GM19463 (cell line): ENCODE results near the gene SPAG9.

Source experiments
- ATAC-seq: cut with Tn5 transposase; IDR thresholded peaks from one replicate; pipeline ENCODE4 v1.9.1; 2021; ENCODE audit warnings: mild to moderate bottlenecking, moderate library complexity; ENCODE audit not compliant: unreplicated experiment

Gene SPAG9, protein sequence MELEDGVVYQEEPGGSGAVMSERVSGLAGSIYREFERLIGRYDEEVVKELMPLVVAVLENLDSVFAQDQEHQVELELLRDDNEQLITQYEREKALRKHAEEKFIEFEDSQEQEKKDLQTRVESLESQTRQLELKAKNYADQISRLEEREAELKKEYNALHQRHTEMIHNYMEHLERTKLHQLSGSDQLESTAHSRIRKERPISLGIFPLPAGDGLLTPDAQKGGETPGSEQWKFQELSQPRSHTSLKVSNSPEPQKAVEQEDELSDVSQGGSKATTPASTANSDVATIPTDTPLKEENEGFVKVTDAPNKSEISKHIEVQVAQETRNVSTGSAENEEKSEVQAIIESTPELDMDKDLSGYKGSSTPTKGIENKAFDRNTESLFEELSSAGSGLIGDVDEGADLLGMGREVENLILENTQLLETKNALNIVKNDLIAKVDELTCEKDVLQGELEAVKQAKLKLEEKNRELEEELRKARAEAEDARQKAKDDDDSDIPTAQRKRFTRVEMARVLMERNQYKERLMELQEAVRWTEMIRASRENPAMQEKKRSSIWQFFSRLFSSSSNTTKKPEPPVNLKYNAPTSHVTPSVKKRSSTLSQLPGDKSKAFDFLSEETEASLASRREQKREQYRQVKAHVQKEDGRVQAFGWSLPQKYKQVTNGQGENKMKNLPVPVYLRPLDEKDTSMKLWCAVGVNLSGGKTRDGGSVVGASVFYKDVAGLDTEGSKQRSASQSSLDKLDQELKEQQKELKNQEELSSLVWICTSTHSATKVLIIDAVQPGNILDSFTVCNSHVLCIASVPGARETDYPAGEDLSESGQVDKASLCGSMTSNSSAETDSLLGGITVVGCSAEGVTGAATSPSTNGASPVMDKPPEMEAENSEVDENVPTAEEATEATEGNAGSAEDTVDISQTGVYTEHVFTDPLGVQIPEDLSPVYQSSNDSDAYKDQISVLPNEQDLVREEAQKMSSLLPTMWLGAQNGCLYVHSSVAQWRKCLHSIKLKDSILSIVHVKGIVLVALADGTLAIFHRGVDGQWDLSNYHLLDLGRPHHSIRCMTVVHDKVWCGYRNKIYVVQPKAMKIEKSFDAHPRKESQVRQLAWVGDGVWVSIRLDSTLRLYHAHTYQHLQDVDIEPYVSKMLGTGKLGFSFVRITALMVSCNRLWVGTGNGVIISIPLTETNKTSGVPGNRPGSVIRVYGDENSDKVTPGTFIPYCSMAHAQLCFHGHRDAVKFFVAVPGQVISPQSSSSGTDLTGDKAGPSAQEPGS (N-terminal part only)

DNA sequence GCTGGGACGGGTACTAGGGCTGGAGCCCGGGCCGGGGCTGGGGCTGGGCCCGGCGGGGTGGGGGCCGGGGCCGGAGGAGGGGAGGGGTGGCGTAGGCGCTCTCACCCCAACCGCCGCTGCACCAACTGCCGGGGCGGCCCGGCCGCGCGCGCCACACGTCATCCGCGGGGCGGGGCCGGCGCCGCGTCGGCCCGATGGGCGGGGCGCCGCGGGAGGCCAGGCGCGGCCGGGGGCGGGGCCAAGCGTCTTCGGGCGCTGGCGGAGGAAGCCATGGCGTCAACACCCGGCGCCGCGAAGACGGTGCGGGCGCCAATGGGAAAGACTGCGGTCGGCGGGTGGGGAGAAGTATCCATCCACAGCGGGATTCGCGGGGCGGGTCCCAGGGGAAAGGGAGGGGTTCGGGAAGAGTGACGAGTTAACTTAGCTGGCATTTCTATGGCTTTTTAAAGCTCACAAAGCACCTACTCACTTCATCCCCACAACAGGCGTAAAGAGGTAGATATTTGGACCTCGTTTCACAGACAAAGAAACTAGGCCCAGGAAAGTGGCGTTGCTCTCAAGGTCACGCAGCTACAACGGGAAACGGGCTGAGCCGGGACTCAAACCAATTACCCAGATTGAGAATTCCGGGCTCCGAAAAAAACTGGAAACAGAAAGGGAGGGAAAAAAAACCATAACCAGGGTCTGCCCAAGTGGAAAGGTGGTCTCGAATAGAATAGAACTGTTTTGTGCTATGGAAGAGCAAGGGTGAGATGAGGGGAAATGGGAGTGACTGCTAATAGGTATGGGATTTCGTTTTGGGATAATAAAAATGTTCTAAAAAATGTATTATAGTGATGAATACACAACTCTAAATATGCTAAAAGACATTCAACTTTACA, at the start of gene SPAG9:
Gene SPAG9 (minus strand): TSS at position 130 of the 881 bp plus-strand sequence. CDS start 212 bp downstream, outside the sequence.
- peak; percentile 71 for ATAC-seq

DNA sequence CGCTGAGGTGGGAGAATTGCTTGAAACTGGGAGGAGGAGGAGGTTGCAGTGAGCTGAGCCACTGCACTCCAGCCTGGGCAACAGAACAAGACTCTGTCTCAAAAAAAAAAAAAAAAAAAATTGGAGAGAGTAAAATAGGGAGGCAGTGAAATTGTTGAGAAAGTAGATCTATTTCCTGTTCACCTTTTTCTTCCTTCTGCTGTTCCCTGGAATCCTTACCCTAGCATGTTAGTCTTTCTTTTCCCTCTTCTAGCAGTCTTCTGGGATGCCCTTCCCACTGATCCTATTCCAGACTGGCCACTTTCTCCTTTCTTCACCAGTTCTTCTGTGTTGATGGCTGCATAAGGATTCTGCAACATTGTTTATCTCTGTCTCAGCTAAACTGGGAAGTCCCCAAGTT, 48.7 kb upstream of the SPAG9 start:
- no peak for ATAC-seq

DNA sequence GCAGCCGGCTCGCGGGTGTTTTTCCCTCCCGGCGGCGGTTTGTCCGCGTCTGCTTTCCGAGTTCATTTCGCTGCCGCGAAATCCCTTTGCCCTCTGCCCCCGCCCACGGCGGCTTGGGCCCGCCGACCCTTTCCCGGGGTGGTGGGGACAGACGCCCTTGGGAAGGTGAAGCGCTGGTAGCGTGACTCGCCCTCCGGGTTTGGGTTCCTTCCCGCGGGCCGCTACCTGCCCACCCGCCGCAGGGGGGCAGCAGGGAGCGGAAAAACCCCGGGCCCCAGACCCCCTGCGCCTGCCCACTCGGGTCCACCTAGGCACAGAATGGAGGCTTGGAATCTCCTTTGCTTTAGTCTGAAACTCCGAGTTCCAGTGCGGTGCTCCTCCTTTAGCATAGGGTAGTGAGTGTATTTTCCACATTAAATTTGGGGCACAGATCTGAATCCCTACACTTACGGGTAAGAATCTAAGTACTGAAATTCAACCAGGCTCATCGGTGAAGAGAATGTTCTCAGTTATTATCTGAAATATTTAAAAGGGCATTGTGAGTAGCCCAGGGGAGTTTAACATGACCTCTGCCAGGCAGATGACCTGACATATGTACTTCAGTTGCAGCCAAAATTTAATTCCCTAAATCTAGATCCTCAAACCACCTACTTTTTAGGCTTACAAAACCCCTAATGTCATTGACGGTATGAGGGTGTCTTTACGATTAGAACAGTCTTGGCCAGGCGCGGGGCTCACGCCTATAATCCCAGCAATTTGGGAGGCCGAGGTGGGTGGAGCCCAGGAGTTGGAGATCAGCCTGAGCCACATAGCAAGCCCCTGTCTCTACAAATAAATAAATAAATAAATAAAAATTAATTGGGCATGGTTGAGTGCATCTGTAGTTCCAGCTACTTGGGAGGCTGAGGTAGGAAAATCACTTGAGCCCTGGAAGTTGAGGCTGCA, 46.6 kb upstream of the SPAG9 start:
- ATAC-seq, result peak; percentile 56

DNA sequence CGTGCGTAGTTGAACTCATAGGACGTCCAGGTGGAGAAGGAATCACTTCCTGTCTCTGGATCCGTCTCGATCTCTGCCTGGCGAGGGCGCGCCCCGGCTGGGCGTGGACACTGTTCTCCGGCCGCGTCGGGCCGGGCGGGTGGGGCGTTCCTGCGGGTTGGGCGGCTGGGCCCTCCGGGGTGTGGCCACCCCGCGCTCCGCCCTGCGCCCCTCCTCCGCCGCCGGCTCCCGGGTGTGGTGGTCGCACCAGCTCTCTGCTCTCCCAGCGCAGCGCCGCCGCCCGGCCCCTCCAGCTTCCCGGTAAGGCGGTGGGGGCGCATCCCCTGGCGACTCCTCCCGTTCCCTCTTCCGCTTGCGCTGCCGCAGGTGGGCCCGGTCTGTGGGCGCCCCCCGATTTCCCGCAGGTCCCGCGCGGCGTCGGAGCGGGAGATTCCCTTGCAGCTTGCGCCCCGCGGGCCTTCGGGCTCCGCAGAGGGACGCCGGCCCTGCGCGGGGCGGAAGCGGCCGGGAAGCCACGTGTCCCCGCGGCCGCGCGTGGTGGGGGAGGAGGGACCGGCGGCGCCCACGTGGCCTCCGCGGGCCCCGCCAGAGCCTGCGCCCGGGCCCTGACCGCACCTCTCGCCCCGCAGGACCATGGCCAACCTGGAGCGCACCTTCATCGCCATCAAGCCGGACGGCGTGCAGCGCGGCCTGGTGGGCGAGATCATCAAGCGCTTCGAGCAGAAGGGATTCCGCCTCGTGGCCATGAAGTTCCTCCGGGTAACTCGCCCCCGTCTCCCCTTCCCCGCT, 45.7 kb upstream of the SPAG9 start, which contains the start of gene NME2:
Gene NME2 (plus strand): TSS at position 214 of the 789 bp plus-strand sequence. CDS start 420 bp downstream, at position 634.
- ATAC-seq, result peak; percentile 91

DNA sequence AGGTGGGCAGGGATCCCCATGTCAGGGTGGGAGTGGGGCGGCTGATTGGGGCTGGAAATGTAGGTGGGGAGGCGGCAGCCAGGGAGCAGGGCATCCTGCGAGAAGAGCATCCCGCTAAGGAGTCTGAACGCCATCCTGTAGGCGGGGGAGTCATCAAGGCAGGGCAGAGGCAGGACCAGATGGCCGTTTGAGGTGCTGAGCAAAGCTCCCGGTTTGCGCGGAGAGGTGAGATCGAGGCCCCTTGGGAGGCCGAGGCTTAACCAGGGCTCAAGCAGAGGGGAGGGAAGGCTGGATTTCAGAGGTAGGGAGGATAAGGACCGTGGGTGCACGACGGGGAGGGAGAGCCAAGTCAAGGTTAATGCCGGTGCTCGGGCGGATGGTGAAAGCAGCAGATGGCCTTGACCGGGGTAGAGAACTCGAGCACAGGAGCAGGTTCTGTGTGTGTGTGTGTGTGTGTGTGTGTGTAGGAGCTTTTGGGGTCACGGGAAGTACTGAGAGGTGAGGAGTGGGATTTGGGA, 45.1 kb upstream of the SPAG9 start:
- no peak for ATAC-seq

DNA sequence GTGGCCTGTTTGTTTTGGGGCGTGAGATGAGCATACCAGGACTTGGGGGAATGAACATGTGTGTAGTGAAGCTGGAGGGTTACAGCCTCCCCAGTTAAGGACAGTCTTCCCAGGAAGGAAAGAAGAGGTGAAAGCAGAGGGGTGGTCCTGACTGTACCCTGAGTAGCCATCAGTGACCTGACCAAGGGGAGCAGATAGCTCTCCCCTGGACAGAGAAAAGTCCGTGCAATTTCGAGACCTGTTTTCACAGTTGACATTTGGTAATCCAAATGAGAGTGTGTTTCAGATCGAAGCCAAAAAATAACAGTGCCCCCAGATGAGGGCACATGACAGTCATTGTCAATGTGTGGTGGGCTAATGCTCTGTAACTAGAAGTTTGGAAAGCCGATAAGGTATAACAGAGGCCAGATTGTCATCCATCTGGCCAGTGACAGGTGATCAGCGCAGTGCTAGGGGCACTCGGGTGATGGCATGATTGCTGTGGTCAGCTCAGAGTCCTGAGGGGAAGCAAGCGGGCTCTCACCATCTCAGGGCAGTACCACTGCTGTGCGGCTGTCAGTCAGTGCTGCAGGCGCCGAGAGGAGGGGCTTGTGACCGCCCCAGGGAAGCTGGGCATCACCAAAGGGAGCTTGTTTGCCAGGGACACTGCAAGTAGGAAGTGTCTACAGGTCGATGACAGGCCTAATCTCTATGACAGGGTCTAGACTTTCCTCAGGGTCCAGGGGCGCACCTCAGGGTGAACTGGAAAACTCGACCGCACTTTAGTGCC, 44.4 kb upstream of the SPAG9 start:
- ATAC-seq, result no peak

DNA sequence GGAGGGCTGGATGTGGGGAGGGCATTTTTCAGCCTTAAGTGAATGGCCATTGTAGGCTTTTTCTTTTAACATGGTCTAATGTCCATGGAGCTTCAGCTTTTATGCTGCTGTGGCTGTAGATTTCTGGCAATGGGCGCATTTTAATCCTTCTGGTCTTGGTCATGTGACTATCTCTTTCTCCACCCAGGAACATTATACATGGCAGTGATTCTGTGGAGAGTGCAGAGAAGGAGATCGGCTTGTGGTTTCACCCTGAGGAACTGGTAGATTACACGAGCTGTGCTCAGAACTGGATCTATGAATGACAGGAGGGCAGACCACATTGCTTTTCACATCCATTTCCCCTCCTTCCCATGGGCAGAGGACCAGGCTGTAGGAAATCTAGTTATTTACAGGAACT, 40.9 kb upstream of the SPAG9 start:
- no peak for ATAC-seq

DNA sequence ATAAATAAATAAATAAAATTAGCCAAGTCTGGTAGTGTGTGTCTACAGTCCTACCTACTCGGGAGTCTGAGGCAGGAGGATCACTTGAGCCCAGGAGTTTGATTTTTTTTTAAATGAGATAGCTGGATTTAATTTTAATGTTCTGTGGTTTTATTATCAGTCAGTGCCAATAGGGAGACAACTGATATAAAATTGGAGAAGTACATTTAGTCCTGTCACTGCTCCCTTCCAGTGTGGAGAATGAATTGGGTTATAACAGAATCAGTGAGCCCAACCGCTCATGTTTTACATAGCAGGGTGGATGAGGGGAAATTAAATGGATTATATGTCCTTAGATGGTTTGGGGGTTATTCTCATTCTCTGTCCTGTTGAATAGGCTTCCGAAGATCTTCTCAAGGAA, 38.9 kb upstream of the SPAG9 start:
- ATAC-seq, result no peak

DNA sequence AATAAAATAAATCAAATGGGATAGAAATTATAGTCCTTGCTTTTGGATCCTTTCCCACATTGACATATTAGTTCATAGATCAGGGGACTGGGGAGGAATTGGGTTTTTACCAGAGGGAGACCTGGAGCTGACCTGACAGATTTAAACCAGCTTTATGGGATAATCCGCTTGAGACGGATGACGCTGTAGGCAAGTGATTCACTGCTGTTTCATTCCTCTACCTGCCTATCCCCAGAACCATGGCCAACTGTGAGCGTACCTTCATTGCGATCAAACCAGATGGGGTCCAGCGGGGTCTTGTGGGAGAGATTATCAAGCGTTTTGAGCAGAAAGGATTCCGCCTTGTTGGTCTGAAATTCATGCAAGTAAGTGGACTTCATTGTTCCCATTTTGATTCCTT, 34.7 kb upstream of the SPAG9 start:
- no peak for ATAC-seq

DNA sequence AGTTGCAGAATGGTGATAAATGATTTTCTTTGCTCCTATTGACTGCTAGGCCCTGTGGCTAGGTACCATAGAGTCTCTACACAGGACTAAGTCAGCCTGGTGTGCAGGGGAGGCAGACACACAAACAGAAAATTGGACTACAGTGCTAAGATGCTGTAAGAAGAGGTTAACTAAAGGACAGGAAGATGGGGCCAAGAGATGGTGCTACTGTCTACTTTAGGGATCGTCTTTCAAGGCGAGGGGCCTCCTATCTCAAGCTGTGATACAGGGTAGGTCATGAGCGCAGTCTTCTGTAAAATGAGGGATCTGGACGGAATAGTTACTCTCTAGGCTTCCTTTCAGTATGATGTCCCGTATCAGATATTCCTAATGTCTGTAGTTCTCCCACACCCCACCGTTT, 33.5 kb upstream of the SPAG9 start:
- no peak for ATAC-seq

DNA sequence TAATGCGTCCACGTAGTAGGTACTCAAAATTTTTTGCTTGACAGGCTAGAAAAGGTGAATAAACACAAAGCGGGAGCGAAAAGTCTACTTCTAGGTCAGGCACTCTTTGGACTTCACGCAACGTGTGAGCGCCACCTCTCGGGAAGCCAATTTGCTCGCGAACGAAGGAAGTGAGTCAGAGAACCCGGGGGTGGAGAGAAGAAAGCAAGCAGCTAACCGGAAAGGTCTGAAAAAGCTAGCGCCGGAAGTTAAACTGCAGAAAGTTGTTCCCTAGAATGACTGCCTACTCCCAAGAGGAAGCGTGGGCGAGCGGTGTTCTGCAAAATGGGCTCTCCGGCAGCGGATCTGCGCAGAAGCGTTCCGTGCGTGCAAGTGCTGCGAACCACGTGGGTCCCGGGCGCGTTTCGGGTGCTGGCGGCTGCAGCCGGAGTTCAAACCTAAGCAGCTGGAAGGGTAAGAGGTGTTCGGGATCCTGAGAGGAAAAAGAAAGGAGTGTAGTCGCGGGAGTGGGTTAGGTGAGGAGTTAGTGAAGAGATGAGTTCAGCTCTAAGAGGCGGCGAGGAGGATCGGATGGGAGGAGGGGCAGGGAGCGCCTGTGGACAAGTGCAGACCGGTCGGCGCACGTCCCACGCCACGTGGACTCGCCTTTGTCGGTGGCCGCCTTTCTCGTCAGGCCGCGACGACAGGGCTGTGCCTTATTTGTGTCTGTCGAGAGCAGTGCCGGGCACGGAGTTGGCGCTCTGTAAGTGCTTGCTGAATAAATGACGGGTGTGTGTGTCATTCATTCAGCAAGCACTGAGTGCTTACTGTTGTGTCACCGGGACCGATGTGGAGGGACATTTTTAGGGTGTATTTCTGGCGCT, 32.8 kb upstream of the SPAG9 start, which contains the start of gene NME1:
Gene NME1 (plus strand): TSS at position 350 of the 863 bp plus-strand sequence. CDS start 2,096 bp downstream, outside the sequence.
- ATAC-seq, result peak; percentile 78

DNA sequence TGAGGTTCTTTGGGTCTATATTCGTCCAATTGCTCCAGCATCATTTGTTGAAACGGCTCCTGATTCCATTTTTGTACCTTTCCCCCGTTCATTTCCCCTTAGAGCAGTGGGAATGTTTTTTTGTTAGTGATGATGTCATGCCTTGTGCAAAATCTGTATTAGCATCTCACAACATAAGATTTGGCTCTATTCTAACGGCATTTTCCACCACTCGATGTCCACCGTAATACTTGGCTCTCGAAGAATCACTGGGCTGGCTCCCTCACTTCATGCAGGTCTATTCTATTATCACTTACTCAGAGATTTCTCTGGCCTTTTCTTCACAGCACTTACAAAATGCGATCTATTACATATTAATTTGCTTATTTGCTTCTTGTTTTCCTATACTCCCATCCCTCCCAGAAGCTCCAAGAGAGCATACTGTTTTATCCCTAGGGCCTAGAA, 32.1 kb upstream of the SPAG9 start:
- no peak for ATAC-seq

DNA sequence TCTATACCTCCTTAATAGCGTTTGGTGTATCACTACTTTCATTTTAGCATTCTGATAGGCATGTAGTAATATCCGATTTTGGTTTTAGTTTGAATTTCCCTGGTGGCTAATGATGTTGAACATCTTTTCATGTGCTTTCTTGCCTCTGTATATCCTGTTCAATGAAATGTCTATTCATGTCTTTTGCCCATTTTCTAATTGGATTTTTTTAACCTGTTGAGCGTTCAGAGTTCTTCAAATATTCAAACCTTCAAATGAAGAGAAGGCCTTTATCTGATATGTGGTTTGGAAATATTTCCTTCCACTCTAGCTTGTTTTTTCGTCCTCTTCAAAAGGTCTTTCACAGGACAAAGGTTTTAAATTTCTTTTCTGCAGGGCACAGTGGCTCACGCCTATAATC, 30.3 kb upstream of the SPAG9 start:
- no peak for ATAC-seq

DNA sequence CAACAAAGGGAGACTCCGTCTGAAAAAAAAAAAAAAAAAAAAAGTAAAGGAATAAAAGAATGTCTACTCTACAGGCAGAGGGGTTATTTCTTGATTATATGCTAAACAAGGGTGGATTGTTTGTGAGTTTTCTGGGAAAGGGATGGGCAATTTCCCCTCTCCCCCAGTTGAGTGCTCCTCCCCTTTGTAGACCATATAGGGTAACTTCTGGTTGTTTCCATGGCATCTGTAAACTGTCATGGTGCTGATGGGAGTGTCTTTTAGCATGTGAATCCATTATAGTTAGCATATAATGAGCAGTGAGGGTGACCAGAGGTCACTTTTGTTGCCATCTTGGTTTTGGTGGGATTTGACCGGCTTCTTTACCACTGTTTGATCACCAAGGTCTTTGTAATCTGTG, 28.5 kb upstream of the SPAG9 start:
- no peak for ATAC-seq

DNA sequence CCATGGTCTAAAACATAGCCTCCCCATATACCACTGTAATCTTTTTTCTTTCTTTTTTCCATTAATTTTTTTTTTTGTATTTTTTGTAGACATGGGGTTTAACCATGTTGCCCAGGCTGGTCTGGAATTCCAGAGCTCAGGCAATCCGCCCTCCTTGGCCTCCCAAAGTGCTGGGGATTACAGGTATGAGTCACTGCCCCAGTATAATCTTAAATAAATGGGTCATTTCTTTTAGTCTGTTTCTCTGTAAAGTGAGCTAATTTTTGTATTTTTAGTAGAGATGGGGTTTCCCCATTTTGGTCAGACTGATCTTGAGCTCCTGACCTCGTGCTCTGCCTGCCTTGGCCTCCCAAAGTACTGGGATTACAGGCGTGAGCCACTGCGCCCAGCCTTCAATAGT, 27.0 kb upstream of the SPAG9 start:
- ATAC-seq, result no peak
